ENCODE measurements around the gene BAIAP2. TPM values are rescaled to one million over a fixed set of nuclear protein-coding genes. Genes with fewer than 3 reads are reported as not detected.

BAIAP2 gene
- polyA plus RNA-seq, 1 experiment, result 9.6 TPM

DNA sequence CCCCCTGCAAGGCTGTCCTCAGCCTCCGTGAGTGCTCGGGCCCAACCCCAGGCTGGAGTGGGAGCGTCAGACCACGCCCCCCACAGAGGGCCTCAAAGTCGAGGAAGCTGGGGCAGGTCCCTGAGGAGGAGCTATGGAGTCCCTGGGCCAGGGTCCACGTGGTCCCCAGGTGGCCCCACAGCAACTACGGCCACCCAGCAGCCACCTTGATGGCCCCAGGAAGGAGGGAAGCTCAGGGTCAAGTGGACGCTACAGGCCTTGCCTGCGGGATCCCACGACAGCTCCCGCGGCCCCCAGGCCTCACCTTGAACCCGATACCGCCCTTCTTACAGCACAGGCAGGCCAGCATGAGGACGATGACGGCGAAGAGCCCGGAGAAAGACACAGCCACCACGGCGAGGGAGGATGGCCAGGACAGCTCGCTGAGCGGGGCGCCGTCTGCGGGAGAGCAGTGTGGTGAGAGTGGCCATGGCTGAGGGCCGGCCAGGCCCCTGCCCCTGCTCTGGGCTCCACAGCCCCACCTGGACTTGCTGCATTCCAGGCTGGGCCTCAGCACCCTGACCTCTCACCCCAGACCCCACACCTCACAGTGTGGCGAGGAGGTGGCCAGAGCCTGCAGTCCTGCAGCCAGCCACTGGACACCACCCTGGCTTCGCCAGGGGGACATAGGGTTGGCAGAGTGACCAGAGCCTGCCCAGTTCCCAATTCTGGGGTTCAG is 99.3 kb downstream of the BAIAP2 start:
- peaks cover 19% of the 10 kb centered on the region for H3K9me3 ChIP-seq (ENCODE audit: control insufficient read depth, insufficient read depth, low read length)
- DNase-seq (ENCODE audit: low read depth, low spot score), result no peak
- H3K27me3 ChIP-seq (ENCODE audit: control insufficient read depth, insufficient read depth, low read length), result peaks cover 4% of the 10 kb centered on the region
- no peak overlapping the region for H3K27ac ChIP-seq (ENCODE audit: low read depth, low read length)
- no peak overlapping the region for H3K4me3 ChIP-seq (ENCODE audit: low read depth, low read length)
- ChIA-PET CTCF (interaction anchor here (1.2 kb wide), 1 partner anchor 8 kb away, joined by 4 read pairs; no protein-coding TSS in a partner anchor), POLR2A (no interaction called here)
- TF ChIP-seq, protein P1, sequence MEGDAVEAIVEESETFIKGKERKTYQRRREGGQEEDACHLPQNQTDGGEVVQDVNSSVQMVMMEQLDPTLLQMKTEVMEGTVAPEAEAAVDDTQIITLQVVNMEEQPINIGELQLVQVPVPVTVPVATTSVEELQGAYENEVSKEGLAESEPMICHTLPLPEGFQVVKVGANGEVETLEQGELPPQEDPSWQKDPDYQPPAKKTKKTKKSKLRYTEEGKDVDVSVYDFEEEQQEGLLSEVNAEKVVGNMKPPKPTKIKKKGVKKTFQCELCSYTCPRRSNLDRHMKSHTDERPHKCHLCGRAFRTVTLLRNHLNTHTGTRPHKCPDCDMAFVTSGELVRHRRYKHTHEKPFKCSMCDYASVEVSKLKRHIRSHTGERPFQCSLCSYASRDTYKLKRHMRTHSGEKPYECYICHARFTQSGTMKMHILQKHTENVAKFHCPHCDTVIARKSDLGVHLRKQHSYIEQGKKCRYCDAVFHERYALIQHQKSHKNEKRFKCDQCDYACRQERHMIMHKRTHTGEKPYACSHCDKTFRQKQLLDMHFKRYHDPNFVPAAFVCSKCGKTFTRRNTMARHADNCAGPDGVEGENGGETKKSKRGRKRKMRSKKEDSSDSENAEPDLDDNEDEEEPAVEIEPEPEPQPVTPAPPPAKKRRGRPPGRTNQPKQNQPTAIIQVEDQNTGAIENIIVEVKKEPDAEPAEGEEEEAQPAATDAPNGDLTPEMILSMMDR (IDR thresholded peaks at IDR 0.05; ENCODE audit: low read depth, low read length), result no peak

DNA sequence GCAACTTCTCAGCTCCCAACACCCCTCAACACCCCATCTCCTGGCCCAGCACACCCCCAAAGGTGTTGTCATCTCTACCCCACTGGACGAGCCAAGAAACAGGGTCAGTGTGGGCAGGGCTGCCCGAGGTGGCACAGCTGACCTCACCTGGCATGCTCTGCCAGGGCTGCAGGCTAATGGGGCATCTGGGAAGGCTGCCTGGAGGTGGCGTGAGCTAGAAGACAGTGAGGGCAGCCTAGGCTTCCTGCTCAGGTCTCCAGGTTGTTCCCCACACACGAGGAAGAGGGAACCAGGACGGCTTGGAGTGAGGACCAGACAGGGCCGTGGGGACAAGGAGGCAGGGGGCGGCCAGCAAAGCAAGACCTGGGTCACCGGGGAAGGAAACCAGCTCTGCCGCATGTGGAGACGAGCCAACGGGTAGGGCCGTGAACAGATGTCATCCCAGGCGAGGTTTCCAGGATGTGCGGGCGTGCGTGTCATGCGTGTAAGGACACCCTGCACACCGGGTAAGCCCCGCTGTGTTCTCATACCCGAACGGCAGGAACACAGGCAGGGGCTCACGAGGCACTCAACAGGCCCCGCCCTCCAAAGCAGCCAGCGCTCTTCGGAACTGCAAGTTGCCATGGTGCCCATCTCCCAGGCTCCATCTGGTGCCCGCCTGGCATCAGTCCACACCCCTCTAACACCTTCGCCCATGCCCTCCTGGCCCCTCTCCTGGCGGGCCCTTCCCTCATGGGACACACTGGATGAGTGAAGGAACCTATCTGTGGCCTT is 100.7 kb downstream of the BAIAP2 start:
- peaks cover 23% of the 10 kb centered on the region for H3K9me3 ChIP-seq (ENCODE audit: control insufficient read depth, insufficient read depth, low read length)
- H3K27me3 ChIP-seq (ENCODE audit: control insufficient read depth, insufficient read depth, low read length), result peaks cover 5% of the 10 kb centered on the region
- no peak overlapping the region for H3K4me3 ChIP-seq (ENCODE audit: low read depth, low read length)
- ChIA-PET POLR2A (interaction anchor here (0.6 kb wide), 1 partner anchor 19 kb away, joined by 4 read pairs; no protein-coding TSS in a partner anchor), CTCF (no interaction called here)
- TF ChIP-seq, protein P1 (IDR thresholded peaks at IDR 0.05; ENCODE audit: low read depth, low read length), result no peak
- DNase-seq (ENCODE audit: low read depth, low spot score), result no peak
- H3K27ac ChIP-seq (ENCODE audit: low read depth, low read length), result no peak overlapping the region

DNA sequence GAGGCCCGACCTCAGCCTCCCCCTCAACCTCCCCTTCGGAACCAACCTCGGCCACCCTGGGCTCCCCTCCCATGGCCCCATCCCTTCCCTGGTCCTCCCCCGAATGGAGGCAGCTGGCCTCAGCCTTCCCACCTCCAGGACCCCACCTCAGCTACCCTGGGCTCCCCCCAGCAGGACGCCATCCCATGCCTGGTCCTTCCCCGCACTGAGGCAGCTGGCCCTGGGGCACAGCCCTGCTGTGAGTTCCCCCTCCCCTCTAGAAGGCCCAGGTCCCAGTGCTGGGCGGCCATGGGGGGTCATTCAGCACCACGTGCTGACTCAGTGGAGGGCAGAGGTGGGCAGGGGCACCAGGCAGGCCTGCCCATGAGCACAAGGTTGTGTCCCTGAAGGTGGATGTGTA is 101.4 kb downstream of the BAIAP2 start:
- Histone ChIP-seq H3K9me3 (ENCODE audit: control insufficient read depth, insufficient read depth, low read length) (peaks cover 23% of the 10 kb centered on the region), H3K27me3 (ENCODE audit: control insufficient read depth, insufficient read depth, low read length) (peaks cover 5% of the 10 kb centered on the region), H3K27ac (ENCODE audit: low read depth, low read length) (no peak overlapping the region), H3K4me3 (ENCODE audit: low read depth, low read length) (no peak overlapping the region)
- CTCF ChIA-PET, result no interaction called here
- POLR2A ChIA-PET, result no interaction called here
- DNase-seq (ENCODE audit: low read depth, low spot score), result no peak
- TF ChIP-seq, protein P1 (IDR thresholded peaks at IDR 0.05; ENCODE audit: low read depth, low read length), result no peak

DNA sequence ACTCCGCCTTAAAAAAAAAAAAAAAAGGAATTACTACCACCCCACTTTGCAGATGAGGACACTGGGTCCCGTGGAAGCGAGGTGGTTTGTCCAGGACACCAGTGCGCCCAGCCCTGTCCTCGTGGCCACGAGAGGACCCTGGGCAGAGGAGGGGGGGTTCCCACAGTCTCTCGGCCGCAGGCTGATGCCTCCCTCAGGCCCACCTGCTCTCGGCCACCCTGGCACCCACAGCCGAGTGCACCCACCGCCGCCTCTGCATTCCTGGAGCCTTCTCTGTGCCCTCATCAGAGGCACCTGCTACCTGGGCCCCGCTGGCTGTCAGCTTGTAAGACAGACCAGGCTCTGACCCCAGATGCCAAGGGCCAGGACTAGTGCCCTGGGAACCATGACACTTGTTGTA is 102.3 kb downstream of the BAIAP2 start:
- H3K27ac ChIP-seq (ENCODE audit: low read depth, low read length), result no peak overlapping the region
- no peak overlapping the region for H3K4me3 ChIP-seq (ENCODE audit: low read depth, low read length)
- TF ChIP-seq, protein P1 (IDR thresholded peaks at IDR 0.05; ENCODE audit: low read depth, low read length), result no peak
- H3K9me3 ChIP-seq (ENCODE audit: control insufficient read depth, insufficient read depth, low read length), result peaks cover 23% of the 10 kb centered on the region
- ChIA-PET POLR2A (no interaction called here), CTCF (no interaction called here)
- H3K27me3 ChIP-seq (ENCODE audit: control insufficient read depth, insufficient read depth, low read length), result peaks cover 5% of the 10 kb centered on the region
- DNase-seq (ENCODE audit: low read depth, low spot score), result no peak

DNA sequence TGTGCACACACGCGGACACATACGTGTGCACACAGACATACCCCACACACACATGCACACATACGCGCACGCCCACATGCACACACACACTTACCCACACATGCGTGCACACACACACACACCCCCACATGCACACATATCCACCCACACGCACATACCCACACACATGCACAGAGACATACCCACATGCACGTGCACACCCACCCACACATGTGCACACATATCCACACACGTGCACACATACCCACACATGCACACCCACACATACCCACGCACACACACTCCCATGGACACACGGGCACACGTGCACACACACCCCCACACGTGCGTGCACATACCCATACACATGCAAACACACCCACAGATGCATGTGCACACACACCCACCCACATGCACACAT is 103.1 kb downstream of the BAIAP2 start:
- TF ChIP-seq, protein P1 (IDR thresholded peaks at IDR 0.05; ENCODE audit: low read depth, low read length), result no peak
- ChIA-PET POLR2A (no interaction called here), CTCF (no interaction called here)
- DNase-seq (ENCODE audit: low read depth, low spot score), result no peak
- Histone ChIP-seq H3K27ac (ENCODE audit: low read depth, low read length) (no peak overlapping the region), H3K4me3 (ENCODE audit: low read depth, low read length) (no peak overlapping the region), H3K9me3 (ENCODE audit: control insufficient read depth, insufficient read depth, low read length) (peaks cover 23% of the 10 kb centered on the region), H3K27me3 (ENCODE audit: control insufficient read depth, insufficient read depth, low read length) (peaks cover 5% of the 10 kb centered on the region)

Measured in AG04450 (cell line).